Adrenal gland (tissue), 12 donors: ENCODE measurements around the gene HTR3C. TPM values are rescaled to one million over a fixed set of nuclear protein-coding genes. Genes with fewer than 3 reads are reported as not detected.

Source experiments
- DNase-seq, 7 donors: peaks; one replicate each; pipeline ENCODE4 v3.0.0-alpha.2; 2019 to 2020
- H3K27ac ChIP-seq, 5 donors: fragments of 200-600 bp; sonication (generic) in 4 of 5; 1 replicate in 3 of 5; 2 replicates in 2 of 5; pipeline versions ENCODE4 v1.5.1 to v1.8.0; 2016 to 2020; ENCODE audit warnings: mild to moderate bottlenecking in 1 of 5
- H3K27me3 ChIP-seq: fragments of 200-600 bp; 2 replicates; pipeline ENCODE4 v1.8.0; 2021
- H3K36me3 ChIP-seq, 2 donors: fragments of 200-600 bp; replicated peaks in 1 of 2; 1 replicate in 1 of 2; 2 replicates in 1 of 2; pipeline versions ENCODE4 v1.5.1 to v1.8.0; 2018 to 2022
- H3K4me1 ChIP-seq, 2 donors: fragments of 200-600 bp; replicated peaks in 1 of 2; 1 replicate in 1 of 2; 2 replicates in 1 of 2; pipeline versions ENCODE4 v1.5.1 to v1.8.0; 2018 to 2021
- H3K4me3 ChIP-seq, 4 donors: fragments of 200-600 bp; sonication (generic) in 3 of 4; one replicate each; pipeline ENCODE4 v1.5.1; 2016 to 2018
- H3K9me3 ChIP-seq, 3 donors: fragments of 200-600 bp; sonication (generic) in 1 of 3; replicated peaks in 1 of 3; 1 replicate in 2 of 3; 2 replicates in 1 of 3; pipeline versions ENCODE4 v1.5.1 to v1.8.0; 2016 to 2021
- CTCF ChIP-seq, 6 experiments: fragments of 450-650 bp in 4 of 6; fragments of 200-600 bp in 2 of 6; sonication (generic) in 1 of 6; IDR thresholded peaks; 1 replicate in 5 of 6; 2 replicates in 1 of 6; pipeline versions ENCODE4 v1.5.1 to v1.8.0; 2016 to 2021; ENCODE audit warnings: antibody characterized with exemption in 6 of 6, mild to moderate bottlenecking in 2 of 6, moderate library complexity in 1 of 6
- POLR2A ChIP-seq, 2 donors: fragments of 450-650 bp; IDR thresholded peaks; one replicate each; pipeline ENCODE4 v1.6.1; 2017; ENCODE audit warnings: antibody characterized with exemption in 2 of 2, mild to moderate bottlenecking in 2 of 2, moderate library complexity in 1 of 2
- WGBS, 4 donors: extraction: QIAGEN DNeasy Blood & Tissue Kit in 2 of 4; methylation state at CpG; one replicate each; pipeline versions ENCODE4 v1.1.5 to v1.1.7; 2013 to 2017; 5-methylcytosine and 5-hydroxymethylcytosine counted together
- intact Hi-C, 2 donors: fragments of 100-400 bp; cut with DNase I; formaldehyde crosslinking; loops; one replicate each; pipeline versions ENCODE4 v1.14.1 to v1.15.0; 2022 to 2023
- polyA plus RNA-seq, 3 donors: library from polyadenylated mRNA; stranded (reverse); fragments of 200-250 nt in 2 of 3; fragments of 350-450 nt in 1 of 3; fragmentation: Illumina TruSeq in 1 of 3; extraction: RNeasy Lipid Tissue Mini Kit (QIAGEN cat#74804) in 1 of 3; gene quantifications; one replicate each; pipeline ENCODE4 v1.2.3, GENCODE V29; 2013 to 2014
- total RNA-seq, 9 donors: library from RNA; depleted of rRNA in 4 of 9; stranded (reverse); fragments of >200 nt in 4 of 9; fragments of 120-200 nt in 1 of 9; fragmentation: NEBNext Ultra II Directional in 1 of 9; extraction: Animal tissue kit (Norgen Biotek cat#: 25700) in 1 of 9; gene quantifications; one replicate each; pipeline versions ENCODE4 v1.1.0 to v1.2.4, GENCODE V29; 2013 to 2023
- donor health status: healthy with polysubstance abuse.
- donor health status: Bipolar disorder and iron deficiency.
- donor health status: DM: yes; HTN: yes; CAD: no.
- donor health status: DM: no; HTN: no; CAD: no.
- donor health status: DM: no; HTN: no; CAD: no.
- donor health status: DM: yes; HTN: yes; CAD: no.

The HTR3C gene
- total and polyA plus RNA-seq, 12 donors: 0.03 TPM; not detected in 11

- Histone ChIP-seq H3K27me3 (no peaks in the 10 kb centered on the region), H3K36me3 (no peaks in the 10 kb centered on the region), H3K4me3 (no peak overlapping the region), H3K27ac (no peak overlapping the region), H3K9me3 (no peaks in the 10 kb centered on the region), H3K4me1 (no peaks in the 10 kb centered on the region)
- intact Hi-C loops: no loop called here
- WGBS, 4 donors: 73 to 94% (median 90%) methylated on average over 3 of the region's 3 CpGs
- no peak for DNase-seq
- TF ChIP-seq CTCF (IDR thresholded peaks at IDR 0.05) (no peak), POLR2A (IDR thresholded peaks at IDR 0.05) (no peak)
These were observed 26.0 kb downstream of the HTR3C start for GRCh38 chr3:184078851-184079250.

- Histone ChIP-seq H3K4me1 (no peaks in the 10 kb centered on the region), H3K36me3 (no peaks in the 10 kb centered on the region), H3K27ac (no peak overlapping the region), H3K4me3 (no peak overlapping the region), H3K27me3 (no peaks in the 10 kb centered on the region), H3K9me3 (no peaks in the 10 kb centered on the region)
- WGBS, 4 donors: 82 to 89% (median 85%) methylated on average over 3 to 16 of the region's 16 CpGs
- intact Hi-C loops: no loop called here
- DNase-seq: no peak
- no peak for TF ChIP-seq CTCF (IDR thresholded peaks at IDR 0.05)
- TF ChIP-seq POLR2A (IDR thresholded peaks at IDR 0.05): no peak
These were observed 28.4 kb downstream of the HTR3C start for GRCh38 chr3:184081116-184081830.

GRCh38 chr3:184082034-184082433 is 29.2 kb downstream of the HTR3C start:
- no peaks in the 10 kb centered on the region for H3K4me1 ChIP-seq
- TF ChIP-seq POLR2A (IDR thresholded peaks at IDR 0.05) (no peak), CTCF (IDR thresholded peaks at IDR 0.05) (no peak)
- 87 to 92% (median 91%) methylated on average over 7 to 10 of the region's 10 CpGs for WGBS, 4 donors
- H3K36me3 ChIP-seq: no peaks in the 10 kb centered on the region
- H3K4me3 ChIP-seq: no peak overlapping the region
- intact Hi-C loops: no loop called here
- DNase-seq: no peak
- H3K27ac ChIP-seq: no peak overlapping the region
- no peaks in the 10 kb centered on the region for H3K27me3 ChIP-seq
- H3K9me3 ChIP-seq: no peaks in the 10 kb centered on the region

- TF ChIP-seq POLR2A (IDR thresholded peaks at IDR 0.05) (no peak), CTCF (IDR thresholded peaks at IDR 0.05) (no peak)
- Histone ChIP-seq H3K36me3 (no peaks in the 10 kb centered on the region), H3K27me3 (no peaks in the 10 kb centered on the region), H3K4me1 (no peaks in the 10 kb centered on the region), H3K9me3 (no peaks in the 10 kb centered on the region), H3K4me3 (no peak overlapping the region), H3K27ac (no peak overlapping the region)
- intact Hi-C loops: no loop called here
- WGBS, 4 donors: 58 to 73% (median 70%) methylated on average over 2 of the region's 2 CpGs
- no peak for DNase-seq
These were observed 29.6 kb downstream of the HTR3C start for GRCh38 chr3:184082465-184082864.
